ENCODE data around the gene FOXI1.
"Not testable (repeated sequence)": the region's sequence is repeated elsewhere in the genome, so short reads cannot be mapped to it uniquely, and the experiment has no call there.

FOXI1 gene

DNA sequence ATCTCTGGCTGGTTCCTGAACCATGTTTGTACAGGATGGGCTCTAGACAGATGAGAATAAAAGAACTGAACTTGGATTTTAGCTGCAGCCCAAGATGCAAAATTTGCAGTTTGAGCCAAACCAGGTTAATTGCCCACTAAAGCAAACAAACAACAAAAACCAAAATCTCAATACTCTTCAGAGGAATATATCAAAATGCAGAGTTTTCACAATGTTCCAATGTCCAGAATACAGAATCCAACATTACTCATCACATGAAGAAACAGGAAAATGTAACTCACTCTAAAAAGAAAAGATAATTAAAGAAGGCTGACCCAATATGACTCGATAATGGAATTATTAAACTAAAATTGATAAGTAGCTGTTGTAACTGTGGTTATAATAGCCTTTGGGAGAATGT lies 20.4 kb downstream of the FOXI1 start:
- no peak for DNase-seq (ENCODE audit: low read depth in 2 of 2)

GRCh38 chr5:170126626-170127025 lies 20.9 kb downstream of the FOXI1 start:
- no peak for DNase-seq (ENCODE audit: low read depth in 2 of 2)

GRCh38 chr5:170131235-170131634 lies 25.5 kb downstream of the FOXI1 start:
- DNase-seq (ENCODE audit: low read depth in 2 of 2): no peak

DNA sequence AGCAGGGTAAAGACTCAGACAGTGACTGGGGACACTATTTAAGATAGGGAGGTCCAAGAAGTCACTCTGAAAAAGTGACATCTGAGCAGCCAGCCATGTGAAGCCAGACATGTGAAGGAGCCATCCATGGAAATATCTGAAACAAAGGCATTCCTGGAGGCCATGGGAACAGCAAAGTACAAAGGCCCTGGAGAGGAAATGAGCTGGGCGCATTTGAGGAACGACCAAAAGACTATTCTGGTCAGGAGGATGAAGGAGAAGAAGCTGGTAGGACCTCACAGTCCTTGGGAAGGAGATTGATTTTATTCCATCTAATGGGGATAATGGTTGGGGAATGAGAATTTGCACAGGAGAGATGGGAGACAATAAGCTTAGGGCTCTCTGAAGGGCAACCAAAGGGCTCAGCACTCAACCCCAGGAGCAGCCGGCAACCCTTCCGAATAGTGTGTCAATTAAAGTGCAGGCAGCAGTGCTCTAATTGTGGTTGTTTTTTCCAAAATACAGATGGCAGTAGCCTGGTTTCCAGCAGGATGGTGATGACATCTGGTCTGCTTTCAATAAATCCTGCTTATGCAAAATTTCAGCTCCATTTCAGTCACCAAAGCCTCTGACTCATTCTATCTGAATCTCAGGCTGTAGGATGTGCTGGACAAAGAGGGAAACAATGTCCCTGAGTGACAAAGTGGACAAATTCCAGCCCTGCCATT lies 26.7 kb downstream of the FOXI1 start:
- peak; percentile 59 to 67 for DNase-seq (ENCODE audit: low read depth in 2 of 2)

DNA sequence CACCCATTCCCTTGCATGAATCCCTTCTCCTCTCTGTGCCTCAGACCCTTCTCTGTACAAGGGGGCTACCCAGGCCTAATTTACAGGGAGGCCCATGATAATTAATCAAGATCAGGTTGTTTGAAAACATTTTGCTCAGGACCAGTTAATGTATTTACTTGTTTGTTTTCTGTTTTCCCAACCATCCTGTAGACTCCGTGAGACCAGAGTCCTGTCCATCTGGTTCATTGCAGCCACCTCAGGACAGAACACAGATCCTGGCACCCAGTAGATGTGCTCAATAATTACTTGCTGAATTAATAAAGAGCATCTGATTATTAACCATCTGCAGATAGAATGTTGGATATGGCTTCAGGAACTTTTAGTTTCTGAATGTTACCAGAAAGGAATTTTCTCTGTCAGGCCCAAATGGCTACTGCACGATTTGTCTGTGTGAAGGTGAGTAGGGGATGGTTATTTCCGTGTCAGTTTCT lies 27.3 kb downstream of the FOXI1 start:
- DNase-seq (ENCODE audit: low read depth in 2 of 2): no peak

GRCh38 chr5:170135796-170136490 lies 30.2 kb downstream of the FOXI1 start:
- no peak for DNase-seq (ENCODE audit: low read depth in 2 of 2)

DNA sequence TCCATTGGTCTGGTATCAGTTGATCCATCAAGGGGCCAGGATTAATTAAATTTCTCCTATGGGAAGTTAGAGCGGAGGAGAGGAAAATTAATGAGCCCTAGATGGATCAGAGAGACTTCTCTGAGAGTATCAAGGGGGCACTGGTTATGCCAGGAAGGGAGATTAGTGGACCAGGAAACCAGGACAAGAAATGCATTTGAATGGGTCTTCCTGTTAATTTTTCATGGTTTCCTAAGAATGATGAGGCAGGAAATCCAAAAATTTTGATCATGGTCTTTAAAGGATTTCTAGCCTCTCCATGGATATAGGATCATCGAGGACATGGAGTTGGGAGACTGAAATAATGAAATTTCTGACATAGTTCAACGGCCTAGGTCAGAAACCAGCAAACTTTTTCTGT lies 30.8 kb downstream of the FOXI1 start:
- no peak for DNase-seq (ENCODE audit: low read depth in 2 of 2)

DNA sequence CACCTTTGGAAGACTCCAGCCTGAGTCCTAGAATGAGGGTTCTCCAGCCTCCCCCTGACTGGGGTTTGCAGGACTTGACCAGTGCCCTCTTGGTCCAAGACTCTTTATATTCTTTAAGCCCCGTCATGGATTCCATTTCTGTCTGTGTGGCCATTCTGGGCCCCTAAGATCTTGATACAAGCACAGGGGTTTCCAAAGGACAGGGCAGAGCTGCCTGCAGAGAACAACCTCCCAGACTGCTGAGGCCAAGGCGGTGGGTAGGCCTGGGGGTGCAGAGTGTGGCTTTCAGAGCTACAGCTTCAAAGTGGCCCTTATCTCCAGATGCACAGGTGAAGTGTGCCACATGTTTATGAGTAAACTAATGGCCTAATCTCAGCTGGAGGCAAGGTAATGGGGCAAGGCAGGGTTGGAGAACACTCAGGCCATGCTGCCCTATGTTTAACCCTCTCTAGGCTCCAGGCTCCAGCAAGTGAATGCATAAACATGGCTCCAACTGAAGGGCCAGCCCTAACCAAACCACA lies 32.1 kb downstream of the FOXI1 start:
- DNase-seq (ENCODE audit: low read depth in 2 of 2): no peak

- no peak for DNase-seq (ENCODE audit: low read depth in 2 of 2)
These were observed 32.6 kb downstream of the FOXI1 start for GRCh38 chr5:170138273-170138672.

GRCh38 chr5:170139786-170140335 lies 34.2 kb downstream of the FOXI1 start:
- no peak for DNase-seq (ENCODE audit: low read depth in 2 of 2)

DNA sequence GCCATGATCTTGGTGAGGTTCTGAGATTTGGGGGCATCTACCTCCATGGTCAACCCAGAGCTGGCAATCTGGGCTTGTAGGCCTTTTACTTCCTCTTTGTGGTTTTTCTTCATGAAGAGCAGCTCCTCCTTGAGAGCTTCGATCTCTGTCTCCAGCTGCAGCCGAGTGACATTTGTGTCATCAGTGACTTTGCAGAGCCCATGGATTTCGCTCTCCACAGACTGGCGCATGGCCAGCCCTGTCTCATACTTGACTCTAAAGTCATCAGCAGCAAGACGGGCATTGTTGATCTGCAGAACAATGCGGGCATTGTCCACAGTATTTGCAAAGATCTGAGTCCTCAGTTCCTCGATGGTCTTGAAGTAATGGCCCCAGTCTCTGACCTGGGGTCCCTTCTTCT lies 35.5 kb downstream of the FOXI1 start:
- DNase-seq (ENCODE audit: low read depth in 2 of 2): not testable (repeated sequence)

DNA sequence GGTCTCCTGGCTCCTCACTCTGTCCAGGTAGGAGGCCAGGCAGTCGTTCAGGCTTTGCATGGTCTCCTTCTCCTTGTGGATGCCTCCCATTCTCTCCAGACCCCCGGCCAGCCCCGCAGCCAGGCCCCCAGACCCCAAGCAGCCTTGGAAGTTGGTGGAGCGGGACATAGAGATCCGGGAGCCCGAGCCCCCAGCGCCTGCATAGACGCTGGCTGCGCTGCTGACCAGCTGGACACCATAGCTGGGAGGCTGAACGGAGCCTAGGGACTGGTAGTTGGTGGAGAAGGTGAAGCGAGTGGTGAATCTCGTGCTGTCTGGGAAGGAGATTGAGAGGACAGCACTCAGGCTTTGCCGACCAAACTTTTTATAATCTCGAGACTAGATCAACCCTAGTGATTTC lies 35.9 kb downstream of the FOXI1 start:
- no peak for DNase-seq (ENCODE audit: low read depth in 2 of 2)

DNA sequence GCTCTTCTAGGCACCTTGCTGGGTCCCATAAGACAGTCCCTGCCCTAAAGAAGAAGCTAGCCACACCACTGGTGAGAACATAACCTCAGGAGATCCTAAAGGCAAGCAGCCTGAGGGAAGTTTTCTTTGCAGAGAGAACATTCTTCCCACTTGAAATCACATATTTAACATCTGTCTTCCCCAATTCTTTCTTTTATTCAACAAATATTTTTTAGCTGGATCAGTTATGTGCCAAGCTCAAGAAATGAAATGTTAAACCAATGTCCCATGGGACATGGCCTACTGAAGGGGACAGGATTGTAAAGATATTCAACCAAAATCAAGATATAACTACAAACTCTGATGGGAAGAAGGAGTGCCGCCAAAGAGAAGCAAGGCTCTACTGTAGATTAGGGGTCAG lies 36.5 kb downstream of the FOXI1 start:
- DNase-seq (ENCODE audit: low read depth in 2 of 2): no peak

DNA sequence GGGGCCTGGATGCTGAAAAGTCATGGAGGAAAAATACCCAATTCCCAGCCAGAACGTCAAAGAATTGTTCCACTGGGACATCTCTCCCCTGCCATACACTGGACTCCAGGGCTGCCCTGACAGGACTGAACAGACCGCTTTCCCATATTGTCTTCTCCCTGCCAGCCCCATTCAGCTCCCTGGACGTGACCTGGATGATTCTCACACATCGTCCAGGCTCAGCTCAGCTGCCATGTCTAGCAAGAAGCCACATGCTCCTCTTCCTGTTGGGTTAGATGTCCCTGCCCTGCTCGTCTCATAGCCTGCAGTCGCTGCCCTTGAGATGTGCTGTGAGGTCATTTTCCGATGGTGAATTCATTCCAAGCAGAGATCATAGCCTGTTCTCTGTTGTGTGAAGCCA lies 37.4 kb downstream of the FOXI1 start:
- no peak for DNase-seq (ENCODE audit: low read depth in 2 of 2)

DNA sequence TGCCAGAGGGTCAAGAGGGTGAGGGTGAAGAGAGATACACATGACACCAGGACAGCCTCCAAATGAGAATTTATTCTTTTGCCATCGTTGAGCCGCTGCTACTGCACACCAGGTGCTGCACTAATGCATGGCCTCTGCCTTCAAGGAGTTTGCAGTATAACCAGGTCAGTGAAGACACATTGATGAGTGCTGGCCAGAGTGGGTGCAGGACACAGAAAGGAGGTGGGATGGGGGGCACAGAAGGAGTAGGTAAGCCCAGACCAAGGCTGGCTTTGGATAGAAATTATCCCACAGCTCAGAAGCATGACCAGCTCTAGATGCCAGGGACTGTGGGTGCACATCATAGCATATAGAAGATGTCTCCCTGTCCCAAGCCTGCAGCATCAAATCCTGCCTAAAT lies 38.0 kb downstream of the FOXI1 start:
- DNase-seq (ENCODE audit: low read depth in 2 of 2): no peak

GRCh38 chr5:170144286-170145023 lies 38.8 kb downstream of the FOXI1 start:
- DNase-seq (ENCODE audit: low read depth in 2 of 2): no peak

DNA sequence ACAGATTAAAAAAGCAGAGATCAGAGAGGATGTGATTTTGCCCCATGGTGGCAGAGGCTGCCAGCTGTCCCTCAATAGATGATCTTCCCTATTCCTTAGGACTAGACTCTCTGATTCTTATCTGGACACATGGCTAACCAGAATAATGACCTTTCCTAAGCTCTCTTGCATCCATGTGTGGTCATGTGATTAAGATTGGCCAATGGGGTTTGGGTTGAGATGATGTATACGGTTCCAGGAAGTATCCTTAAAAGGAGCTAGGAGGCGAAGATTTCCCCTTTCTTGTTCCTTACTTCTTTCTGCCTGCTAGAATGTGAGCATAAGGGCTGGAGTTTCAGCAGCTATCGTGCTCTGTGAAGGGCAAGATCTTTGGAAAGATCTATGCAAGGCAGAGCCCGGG lies 39.8 kb downstream of the FOXI1 start:
- no peak for DNase-seq (ENCODE audit: low read depth in 2 of 2)

DNA sequence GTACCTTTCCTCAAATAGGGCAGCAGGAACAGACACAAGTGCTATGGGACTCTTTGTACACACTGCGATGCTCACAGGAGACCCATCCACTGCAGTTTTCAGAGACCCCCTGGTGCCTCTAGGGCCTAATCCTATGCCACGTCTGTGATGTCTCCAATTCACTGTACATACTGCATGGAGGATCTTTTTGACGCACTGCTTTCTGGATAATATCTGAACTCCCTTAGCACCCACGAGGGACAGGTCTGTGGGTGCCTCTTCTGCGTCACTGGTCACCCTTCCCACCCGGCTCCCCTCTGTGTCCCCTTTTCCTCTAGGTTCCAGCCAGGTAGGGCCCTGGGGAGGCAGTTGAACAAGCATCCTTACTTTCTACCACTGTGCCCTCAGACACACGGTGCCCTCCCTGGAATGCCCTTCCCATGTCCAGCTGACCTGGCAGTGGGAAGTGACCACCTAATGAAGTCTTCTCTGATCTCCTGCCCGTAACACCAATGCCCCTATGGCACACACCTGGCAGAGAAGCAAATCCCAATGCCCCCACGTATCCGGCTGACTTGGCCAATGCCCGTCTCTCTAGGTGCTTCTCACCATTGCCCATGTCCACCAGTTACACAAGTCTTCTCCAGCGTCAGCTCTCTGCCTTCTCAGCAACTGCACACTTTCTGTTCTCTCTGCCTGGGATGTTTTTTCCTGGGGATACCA lies 41.5 kb downstream of the FOXI1 start:
- no peak for DNase-seq (ENCODE audit: low read depth in 2 of 2)

GRCh38 chr5:170147753-170148264 lies 42.1 kb downstream of the FOXI1 start:
- DNase-seq (ENCODE audit: low read depth in 2 of 2): no peak

GRCh38 chr5:170148430-170149205 lies 42.9 kb downstream of the FOXI1 start:
- DNase-seq (ENCODE audit: low read depth in 2 of 2): no peak

DNA sequence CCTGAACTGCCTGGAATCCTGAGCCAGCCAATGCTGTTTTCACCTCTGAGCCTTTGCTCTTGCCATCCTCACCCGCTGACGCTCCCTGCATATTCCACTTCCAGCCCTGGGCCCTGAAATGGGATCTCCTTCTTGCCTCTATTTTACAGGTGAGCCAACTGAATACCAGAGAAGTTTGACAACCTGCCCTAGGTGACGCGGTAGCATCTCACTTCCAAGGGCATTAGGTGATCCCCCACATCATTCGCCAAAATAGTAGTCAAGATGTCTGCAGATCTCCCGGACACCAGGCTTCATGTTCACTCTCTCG lies 43.5 kb downstream of the FOXI1 start:
- DNase-seq (ENCODE audit: low read depth in 2 of 2): no peak
